Smooth muscle cell (in vitro differentiated cells): ENCODE data around the gene AQP3. TPM values are rescaled to one million over a fixed set of nuclear protein-coding genes. Genes with fewer than 3 reads are reported as not detected.

Source experiments
- DNase-seq: peaks from one replicate; lab custom pipeline; 2025; ENCODE audit not compliant: unreplicated experiment; lab: John Stamatoyannopoulos, UW
- H2AFZ ChIP-seq: fragments of 200-600 bp; sonication (generic); 2 replicates; pipeline ENCODE4 v1.6.0; 2016; ENCODE audit warnings: antibody characterized with exemption, low read depth, mild to moderate bottlenecking
- H3F3A ChIP-seq: fragments of 200-600 bp; sonication (generic); 2 replicates; pipeline ENCODE4 v1.6.0; 2017; ENCODE audit warnings: antibody characterized with exemption, low read depth
- H3K27ac ChIP-seq: fragments of 200-600 bp; sonication (generic); 2 replicates; pipeline ENCODE4 v1.5.1; 2016; ENCODE audit warnings: low read depth, mild to moderate bottlenecking
- H3K27me3 ChIP-seq: fragments of 200-600 bp; sonication (generic); 2 replicates; pipeline ENCODE4 v1.6.1; 2016; ENCODE audit warnings: low read depth, mild to moderate bottlenecking
- H3K36me3 ChIP-seq: fragments of 200-600 bp; sonication (generic); 2 replicates; pipeline ENCODE4 v1.5.1; 2016; ENCODE audit warnings: low read depth
- H3K4me1 ChIP-seq: fragments of 200-600 bp; sonication (generic); 2 replicates; pipeline ENCODE4 v1.5.1; 2016; ENCODE audit warnings: low read depth
- H3K4me2 ChIP-seq: fragments of 200-600 bp; sonication (generic); 2 replicates; pipeline ENCODE4 v1.6.0; 2016; ENCODE audit warnings: mild to moderate bottlenecking
- H3K4me3 ChIP-seq: fragments of 200-600 bp; sonication (generic); 2 replicates; pipeline ENCODE4 v1.5.1; 2016; ENCODE audit warnings: mild to moderate bottlenecking
- H3K79me2 ChIP-seq: fragments of 200-600 bp; sonication (generic); 2 replicates; pipeline ENCODE4 v1.6.0; 2016; ENCODE audit warnings: low read depth, mild to moderate bottlenecking
- H3K9ac ChIP-seq: fragments of 200-600 bp; sonication (generic); 2 replicates; pipeline ENCODE4 v1.6.0; 2016; ENCODE audit warnings: low read depth
- H3K9me3 ChIP-seq: fragments of 200-600 bp; sonication (generic); replicated peaks from 2 replicates; pipeline ENCODE4 v1.5.1; 2016; ENCODE audit warnings: low read depth
- H4K20me1 ChIP-seq: fragments of 200-600 bp; sonication (generic); 2 replicates; pipeline ENCODE4 v1.6.0; 2016; ENCODE audit warnings: low read depth
- CTCF ChIP-seq: fragments of 200-600 bp; sonication (generic); IDR thresholded peaks from 2 replicates; pipeline ENCODE4 v1.5.1; 2017; ENCODE audit warnings: borderline replicate concordance, mild to moderate bottlenecking, antibody characterized with exemption; ENCODE audit not compliant: insufficient read depth, poor library complexity, severe bottlenecking
- WGBS: methylation state at CpG from one replicate; pipeline ENCODE4 v1.1.7; 2016; ENCODE audit warnings: low lambda C conversion rate; 5-methylcytosine and 5-hydroxymethylcytosine counted together
- polyA plus RNA-seq: library from polyadenylated mRNA; unstranded; fragments of >200 nt; fragmentation: Nextera tagmentation; extraction: Ambion mirVana; gene quantifications from 2 replicates; pipeline ENCODE4 v1.2.1, GENCODE V29; 2016
- total RNA-seq: library from RNA; depleted of rRNA; stranded (reverse); fragments of >200 nt; gene quantifications from 2 replicates; pipeline ENCODE4 v1.2.3, GENCODE V29; 2014

The AQP3 gene
- total and polyA plus RNA-seq, 2 experiments from 2014 or later, result 20.9 to 30.8 TPM

DNA sequence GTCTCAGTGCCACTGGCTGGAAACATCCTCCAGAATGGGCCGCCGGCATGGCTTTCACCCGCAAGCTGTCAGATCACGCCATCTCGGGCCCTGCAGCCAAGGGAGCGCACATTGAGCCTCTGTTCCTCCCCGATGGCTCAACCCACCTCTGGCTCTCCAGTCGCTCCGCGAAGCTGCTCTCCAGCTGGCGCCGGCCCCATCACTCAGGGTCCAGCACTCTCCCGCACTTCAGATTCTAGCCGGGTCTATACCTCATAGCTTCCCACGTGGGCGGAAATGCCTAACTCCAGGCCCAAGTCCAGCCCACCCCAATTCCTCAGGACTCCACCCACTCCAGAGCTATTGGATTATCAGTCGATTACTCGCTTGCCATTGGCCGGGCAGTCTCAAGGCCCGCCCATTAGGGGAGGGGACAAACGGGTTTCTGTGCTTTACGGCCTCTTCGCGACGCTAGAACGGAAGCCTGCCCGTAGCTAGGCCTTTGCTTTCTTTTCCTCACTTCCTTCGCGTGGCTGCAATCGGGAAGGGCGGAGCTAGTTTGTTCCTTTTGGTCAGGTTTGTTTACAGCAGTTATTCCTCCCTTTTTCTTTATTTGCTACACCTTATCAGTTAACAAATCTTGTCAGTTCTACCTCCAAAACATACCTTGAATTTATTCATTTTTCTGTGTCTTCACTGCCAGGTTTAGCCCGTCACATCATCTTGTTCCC, 26.4 kb upstream of the AQP3 start, which contains the start of gene NOL6:
TSS of gene NOL6 (minus strand) at position 282 of the 710 bp plus-strand sequence. CDS start at position 200, 82 bp downstream.
- H3K9ac ChIP-seq, result peak within 1 kb of the TSS; percentile 89
- no peaks in the 10 kb centered on the region for H3K9me3 ChIP-seq
- H3K27me3 ChIP-seq, result no peaks in the 10 kb centered on the region
- H4K20me1 ChIP-seq, result no peaks in the 10 kb centered on the region
- peak; percentile 73 for DNase-seq
- H3K4me2 ChIP-seq, result peak within 1 kb of the TSS; percentile 97
- H3F3A ChIP-seq, result no peaks in the 10 kb centered on the region
- peak within 1 kb of the TSS; percentile 82 for H3K27ac ChIP-seq
- no peak for TF ChIP-seq CTCF
- peak within 1 kb of the TSS; percentile 86 for H3K4me3 ChIP-seq
- peak within 1 kb of the TSS; percentile 67 for H2AFZ ChIP-seq
- WGBS, result 1% methylated on average over 32 of the region's 32 CpGs
- peaks cover 13% of the 10 kb centered on the region for H3K4me1 ChIP-seq
- H3K79me2 ChIP-seq, result peaks cover 21% of the 10 kb centered on the region
- H3K36me3 ChIP-seq, result no peaks in the 10 kb centered on the region

DNA sequence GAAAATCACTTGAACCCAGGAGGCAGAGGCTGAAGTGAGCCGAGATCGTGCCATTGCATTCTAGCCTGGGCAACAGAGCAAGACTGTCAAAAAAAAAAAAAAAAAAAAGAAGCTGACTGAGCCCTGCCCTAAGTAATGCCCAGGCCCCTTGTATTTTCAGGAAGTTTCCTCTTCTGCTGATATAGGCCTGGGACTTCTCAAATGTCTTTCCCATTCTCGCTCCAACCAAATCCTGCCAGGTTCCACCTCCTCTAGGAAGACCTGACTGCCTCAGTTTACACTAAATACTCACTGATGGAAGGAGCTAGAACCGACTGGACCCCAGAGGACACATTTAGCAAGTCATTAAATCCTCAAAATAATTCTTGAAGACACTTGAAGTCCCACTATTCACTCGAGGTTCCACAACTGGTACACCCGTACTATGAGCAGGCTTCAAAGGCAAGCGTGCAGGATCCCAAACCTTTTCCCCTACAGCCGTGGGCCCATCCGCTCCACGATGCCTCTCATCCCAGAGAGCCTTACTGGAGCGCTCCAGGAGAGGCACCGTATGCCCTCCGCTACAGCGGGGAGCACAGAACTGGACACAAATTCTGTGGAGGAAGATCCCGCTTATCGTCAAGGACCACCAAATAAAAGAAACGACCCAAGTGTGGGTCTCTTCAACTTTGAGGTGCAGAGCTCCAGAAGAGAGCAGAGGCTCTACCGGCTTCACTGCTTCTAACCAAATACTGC, 25.7 kb upstream of the AQP3 start:
- H3K27ac ChIP-seq, result peak overlapping the region; percentile 38
- DNase-seq, result no peak
- 16% methylated on average over 18 of the region's 18 CpGs for WGBS

DNA sequence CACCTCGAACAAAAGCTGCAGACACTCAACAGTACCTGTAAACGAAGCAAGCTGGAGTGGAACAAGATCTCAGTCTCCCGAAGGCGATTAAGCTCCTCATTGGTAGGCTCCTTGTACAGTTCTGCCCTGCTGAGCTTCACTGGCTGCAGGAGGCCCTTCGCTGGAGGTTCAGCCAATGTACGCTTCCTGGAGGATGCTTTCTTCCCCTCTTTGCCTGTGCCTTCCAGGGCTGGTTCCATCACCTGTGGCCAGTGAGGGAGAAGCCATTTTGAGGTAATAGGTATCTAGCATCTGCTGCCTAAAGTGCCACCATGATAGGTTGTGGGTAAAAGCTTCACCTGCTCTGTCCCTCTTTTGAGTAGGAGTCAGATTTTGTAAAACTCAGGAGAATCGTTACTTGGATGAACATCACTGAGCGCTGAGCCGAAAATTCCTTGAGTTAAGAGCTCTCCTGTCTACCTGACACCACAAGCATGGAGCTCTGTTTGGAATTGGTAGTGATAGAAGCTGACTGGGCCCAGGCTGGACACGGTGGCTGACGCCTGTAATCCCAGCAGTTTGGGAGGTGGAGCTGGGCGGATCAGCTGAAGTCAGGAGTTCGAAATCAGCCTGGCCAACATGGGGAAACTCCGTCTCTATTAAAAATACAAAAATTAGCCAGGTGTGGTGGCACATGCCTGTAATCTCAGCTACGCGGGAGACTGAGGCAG, 24.9 kb upstream of the AQP3 start:
- Histone ChIP-seq H3K4me3 (peak overlapping the region; percentile 86), H3K9ac (no peak overlapping the region), H3K27me3 (no peaks in the 10 kb centered on the region), H3F3A (no peaks in the 10 kb centered on the region), H3K36me3 (no peaks in the 10 kb centered on the region), H3K27ac (no peak overlapping the region), H3K79me2 (peaks cover 21% of the 10 kb centered on the region), H3K4me1 (peaks cover 13% of the 10 kb centered on the region), H3K9me3 (no peaks in the 10 kb centered on the region), H3K4me2 (peak overlapping the region; percentile 97), H4K20me1 (no peaks in the 10 kb centered on the region), H2AFZ (no peak overlapping the region)
- 93% methylated on average over 16 of the region's 16 CpGs for WGBS
- TF ChIP-seq CTCF, result no peak
- DNase-seq, result no peak

More for the DNA sequence above, 25.7 kb upstream of the AQP3 start:
- no peak for TF ChIP-seq CTCF
- H4K20me1 ChIP-seq, result no peaks in the 10 kb centered on the region
- no peaks in the 10 kb centered on the region for H3K36me3 ChIP-seq
- peak overlapping the region; percentile 97 for H3K4me2 ChIP-seq
- no peaks in the 10 kb centered on the region for H3K27me3 ChIP-seq
- H3K9me3 ChIP-seq, result no peaks in the 10 kb centered on the region
- peaks cover 21% of the 10 kb centered on the region for H3K79me2 ChIP-seq
- peak overlapping the region; percentile 67 for H2AFZ ChIP-seq
- peak overlapping the region; percentile 59 for H3K9ac ChIP-seq
- H3K4me1 ChIP-seq, result peaks cover 13% of the 10 kb centered on the region
- peak overlapping the region; percentile 86 for H3K4me3 ChIP-seq
- H3F3A ChIP-seq, result no peaks in the 10 kb centered on the region
